Endothelial cell of umbilical vein (primary cell): ENCODE results near the gene CDR2L. TPM values are rescaled to one million over a fixed set of nuclear protein-coding genes. Genes with fewer than 3 reads are reported as not detected.

Experiments
- BruUV-seq: library from RNA; stranded (reverse); fragments of 400-500 nt; replicated peaks from 2 replicates; lab custom pipeline; 2021; lab: Mats Ljungman, UMichigan
- CTCF ChIA-PET: fragments of 300-600, 350-600 bp; sonication (Branson Sonifier 250); formaldehyde crosslinking; loops from one replicate; lab custom pipeline; 2021; ENCODE audit warnings: antibody characterized with exemption, inconsistent platforms; lab: Charles Lee
- POLR2A ChIA-PET: fragments of 300-600, 350-600 bp; sonication (Branson Sonifier 250); formaldehyde crosslinking; loops from one replicate; lab custom pipeline; 2021; ENCODE audit warnings: antibody characterized with exemption, inconsistent platforms; lab: Charles Lee
- DNase-seq: peaks from one replicate; pipeline ENCODE4 v3.0.0-alpha.2; 2011; ENCODE audit warnings: low read depth, low spot score
- FAIRE-seq: peaks from 2 replicates; lab custom pipeline; 2011; peaks lifted over from hg19 to GRCh38; lab: Jason Lieb, UNC
- H2AFZ ChIP-seq: 2 replicates; pipeline ENCODE4 v1.6.0; 2012; ENCODE audit warnings: low read depth, low read length, control low read depth, inconsistent platforms
- H3K27ac ChIP-seq: 2 replicates; pipeline ENCODE4 v1.5.1; 2011; ENCODE audit warnings: low read depth, mild to moderate bottlenecking, control low read depth, low read length, moderate library complexity; ENCODE audit not compliant: insufficient read depth
- H3K27me3 ChIP-seq, 2 experiments: 2 replicates each; pipeline versions ENCODE4 v1.6.0 to v1.6.1; 2011; ENCODE audit warnings: low read length in 2 of 2, mixed read lengths in 1 of 2; ENCODE audit not compliant: control insufficient read depth in 2 of 2, insufficient read depth in 2 of 2
- H3K36me3 ChIP-seq, 2 experiments: 2 replicates in 1 of 2; 3 replicates in 1 of 2; pipeline ENCODE4 v1.5.1; 2011; ENCODE audit warnings: low read length in 2 of 2, mild to moderate bottlenecking in 1 of 2, moderate library complexity in 1 of 2; ENCODE audit not compliant: control insufficient read depth in 2 of 2, insufficient read depth in 2 of 2; ENCODE audit errors: extremely low read depth in 1 of 2
- H3K4me1 ChIP-seq: 3 replicates; pipeline ENCODE4 v1.5.1; 2011; ENCODE audit warnings: mild to moderate bottlenecking, low read length; ENCODE audit not compliant: control insufficient read depth, insufficient read depth; ENCODE audit errors: extremely low read depth
- H3K4me2 ChIP-seq: 2 replicates; pipeline ENCODE4 v1.6.1; 2011; ENCODE audit warnings: low read length, control low read depth, mixed read lengths; ENCODE audit not compliant: insufficient read depth
- H3K4me3 ChIP-seq, 3 experiments: fragments of 200-600 bp in 1 of 3; sonication (generic), shearing (Covaris generic) in 1 of 3; replicated peaks in 1 of 3; 2 replicates each; pipeline ENCODE4 v1.5.1; 2011 to 2016; ENCODE audit warnings: control low read depth in 3 of 3, low read length in 3 of 3, mild to moderate bottlenecking in 2 of 3, inconsistent platforms in 1 of 3, low read depth in 1 of 3, moderate library complexity in 1 of 3; ENCODE audit not compliant: insufficient read depth in 1 of 3
- H3K79me2 ChIP-seq: 2 replicates; pipeline ENCODE4 v1.6.0; 2012; ENCODE audit warnings: low read length, inconsistent platforms; ENCODE audit not compliant: control insufficient read depth, insufficient read depth
- H3K9ac ChIP-seq: replicated peaks from 2 replicates; pipeline ENCODE3; 2011; ENCODE audit warnings: low read length, control low read depth; ENCODE audit not compliant: insufficient read depth; ENCODE audit errors: extremely low read depth
- H3K9me1 ChIP-seq: replicated peaks from 3 replicates; pipeline ENCODE4 v1.6.0; 2011; ENCODE audit warnings: mild to moderate bottlenecking, low read length; ENCODE audit not compliant: control insufficient read depth, insufficient read depth; ENCODE audit errors: extremely low read depth
- H3K9me3 ChIP-seq: replicated peaks from 2 replicates; pipeline ENCODE4 v1.5.1; 2012; ENCODE audit warnings: low read length, inconsistent platforms; ENCODE audit not compliant: control insufficient read depth, insufficient read depth
- H4K20me1 ChIP-seq: replicated peaks from 2 replicates; pipeline ENCODE3; 2011; ENCODE audit warnings: mild to moderate bottlenecking, low read length; ENCODE audit not compliant: control insufficient read depth, insufficient read depth; ENCODE audit errors: extremely low read depth
- EZH2 ChIP-seq: IDR thresholded peaks from 2 replicates; pipeline ENCODE4 v1.6.1; 2012; ENCODE audit warnings: borderline replicate concordance, low read depth, mild to moderate bottlenecking, moderate library complexity, low read length, inconsistent platforms; ENCODE audit not compliant: severe bottlenecking
- FOS ChIP-seq: IDR thresholded peaks from 2 replicates; pipeline ENCODE4 v1.6.1; 2011; ENCODE audit warnings: mild to moderate bottlenecking, low read length, moderate library complexity, borderline replicate concordance; ENCODE audit not compliant: insufficient read depth
- GATA2 ChIP-seq: IDR thresholded peaks from 2 replicates; pipeline ENCODE4 v1.7.0; 2011; ENCODE audit warnings: low read depth, mild to moderate bottlenecking, moderate library complexity, mixed read lengths, low read length; ENCODE audit not compliant: insufficient read length, insufficient read depth
- JUN ChIP-seq: IDR thresholded peaks from 2 replicates; pipeline ENCODE4 v1.6.1; 2011; ENCODE audit warnings: borderline replicate concordance, low read depth; ENCODE audit not compliant: insufficient read length, insufficient read depth
- MYC ChIP-seq: IDR thresholded peaks from one replicate; pipeline ENCODE4 v1.6.1; 2011; ENCODE audit warnings: mild to moderate bottlenecking, low read depth, low read length
- POLR2A ChIP-seq: IDR thresholded peaks from 2 replicates; pipeline ENCODE4 v1.6.1; 2012; ENCODE audit warnings: low read depth, mild to moderate bottlenecking, control low read depth, low read length
- POLR2AphosphoS5 ChIP-seq: IDR thresholded peaks from 2 replicates; pipeline ENCODE4 v1.6.1; 2012; ENCODE audit warnings: low read depth, mild to moderate bottlenecking, control low read depth, low read length, moderate library complexity; ENCODE audit not compliant: insufficient read depth
- dilution Hi-C: fragments of 300-500 bp; cut with MboI; formaldehyde crosslinking; loops from one replicate; pipeline ENCODE4 v1.15.0; 2019; ENCODE audit warnings: low sequenced_read_pairs; ENCODE audit not compliant: extremely low pct_ligation_motif_present
- intact Hi-C: fragments of 100-400 bp; cut with micrococcal nuclease; formaldehyde crosslinking; loops from one replicate; pipeline ENCODE4 v1.10.0; 2022
- polyA plus RNA-seq, 4 experiments: library from polyadenylated mRNA; depleted of rRNA in 3 of 4; stranded (reverse) in 3 of 4; unstranded in 1 of 4; fragments of >200 nt; gene quantifications; 2 replicates each; pipeline versions ENCODE4 v1.2.1 to v1.2.3, GENCODE V29; 2011 to 2012; ENCODE audit warnings: missing spikeins in 1 of 4
- total RNA-seq: library from RNA; stranded (reverse); gene quantifications from 2 replicates; pipeline ENCODE4 v1.2.3, GENCODE V29; 2021
- TF ChIP-seq, protein P1 (sequence below), 2 donors: IDR thresholded peaks; 1 replicate in 1 of 2; 2 replicates in 1 of 2; pipeline ENCODE4 v1.5.1; 2011; ENCODE audit warnings: low read length in 2 of 2, mild to moderate bottlenecking in 2 of 2, moderate library complexity in 2 of 2, control low read depth in 1 of 2, inconsistent platforms in 1 of 2, low read depth in 1 of 2; ENCODE audit not compliant: insufficient read depth in 1 of 2; ENCODE audit errors: extremely low read depth in 1 of 2
- TF ChIP-seq, protein P2 (sequence below): IDR thresholded peaks from 2 replicates; pipeline ENCODE4 v1.6.1; 2011; ENCODE audit not compliant: insufficient read depth, insufficient read length

The CDR2L gene
- total and polyA plus RNA-seq, 2 donors (not counting 3 experiments of a cell fraction or from before 2014, with no cell fraction given), result 22.2 to 34.9 TPM

GRCh38 chr17:75039238-75039637 lies 51.8 kb downstream of the CDR2L start:
- dilution Hi-C loops (no loop called here), intact Hi-C loops (no loop called here)
- H3K4me2 ChIP-seq, result no peak overlapping the region
- H3K4me1 ChIP-seq, result peaks cover 10% of the 10 kb centered on the region
- H4K20me1 ChIP-seq, result no peaks in the 10 kb centered on the region
- CTCF ChIA-PET, result interaction anchor here (1.7 kb wide), 1 partner anchor 92 kb away, joined by 3 read pairs; the partner anchor contains the start of gene NT5C
- H3K4me3 ChIP-seq, result no peak overlapping the region
- no TSS peak for BruUV-seq
- no peak overlapping the region for H2AFZ ChIP-seq
- no peaks in the 10 kb centered on the region for H3K9me3 ChIP-seq
- no peak for FAIRE-seq
- no peak overlapping the region for H3K27ac ChIP-seq
- no peaks in the 10 kb centered on the region for H3K27me3 ChIP-seq
- TF ChIP-seq, protein P1, sequence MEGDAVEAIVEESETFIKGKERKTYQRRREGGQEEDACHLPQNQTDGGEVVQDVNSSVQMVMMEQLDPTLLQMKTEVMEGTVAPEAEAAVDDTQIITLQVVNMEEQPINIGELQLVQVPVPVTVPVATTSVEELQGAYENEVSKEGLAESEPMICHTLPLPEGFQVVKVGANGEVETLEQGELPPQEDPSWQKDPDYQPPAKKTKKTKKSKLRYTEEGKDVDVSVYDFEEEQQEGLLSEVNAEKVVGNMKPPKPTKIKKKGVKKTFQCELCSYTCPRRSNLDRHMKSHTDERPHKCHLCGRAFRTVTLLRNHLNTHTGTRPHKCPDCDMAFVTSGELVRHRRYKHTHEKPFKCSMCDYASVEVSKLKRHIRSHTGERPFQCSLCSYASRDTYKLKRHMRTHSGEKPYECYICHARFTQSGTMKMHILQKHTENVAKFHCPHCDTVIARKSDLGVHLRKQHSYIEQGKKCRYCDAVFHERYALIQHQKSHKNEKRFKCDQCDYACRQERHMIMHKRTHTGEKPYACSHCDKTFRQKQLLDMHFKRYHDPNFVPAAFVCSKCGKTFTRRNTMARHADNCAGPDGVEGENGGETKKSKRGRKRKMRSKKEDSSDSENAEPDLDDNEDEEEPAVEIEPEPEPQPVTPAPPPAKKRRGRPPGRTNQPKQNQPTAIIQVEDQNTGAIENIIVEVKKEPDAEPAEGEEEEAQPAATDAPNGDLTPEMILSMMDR (IDR thresholded peaks at IDR 0.05; ENCODE audit: extremely low read depth in 1 of 2, insufficient read depth in 1 of 2, low read depth in 1 of 2, low read length in 2 of 2), result no peak
- TF ChIP-seq, protein P2, sequence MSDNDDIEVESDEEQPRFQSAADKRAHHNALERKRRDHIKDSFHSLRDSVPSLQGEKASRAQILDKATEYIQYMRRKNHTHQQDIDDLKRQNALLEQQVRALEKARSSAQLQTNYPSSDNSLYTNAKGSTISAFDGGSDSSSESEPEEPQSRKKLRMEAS, result no peak
- TF ChIP-seq MYC (no peak), EZH2 (no peak), POLR2AphosphoS5 (no peak), JUN (no peak), GATA2 (no peak), POLR2A (no peak), FOS (no peak)
- DNase-seq, result no peak
- no peaks in the 10 kb centered on the region for H3K79me2 ChIP-seq
- POLR2A ChIA-PET, result no interaction called here
- peaks cover 0 to 9% of the 10 kb centered on the region in 2 experiments for H3K36me3 ChIP-seq
- H3K9ac ChIP-seq, result no peak overlapping the region
- H3K9me1 ChIP-seq, result no peaks in the 10 kb centered on the region
